LHCN-M2 (cell line): ENCODE results near the gene TULP4. TPM values are rescaled to one million over a fixed set of nuclear protein-coding genes. Genes with fewer than 3 reads are reported as not detected.
A peak's percentile ranks its signal among the peaks of the same experiment; 100 is the strongest.

Source experiments
- DNase-seq: peaks from one replicate; pipeline ENCODE4 v3.0.0-alpha.2; 2012; ENCODE audit warnings: low read depth
- total RNA-seq: library from RNA; depleted of rRNA; stranded (reverse); fragments of >200 nt; gene quantifications from 2 replicates; pipeline ENCODE4 v1.2.3, GENCODE V29; 2014

TULP4 gene
- total RNA-seq, 1 experiment from 2014 or later, result 95.8 TPM

- DNase-seq, result no peak
Observed at GRCh38 chr6:158415666-158416065, 103.4 kb downstream of the TULP4 start.

GRCh38 chr6:158416883-158417759 is 104.9 kb downstream of the TULP4 start:
- DNase-seq, result peak; percentile 23

GRCh38 chr6:158417760-158418098 is 105.5 kb downstream of the TULP4 start:
- peak; percentile 78 for DNase-seq

- no peak for DNase-seq
Observed at GRCh38 chr6:158418501-158418900, 106.2 kb downstream of the TULP4 start.

GRCh38 chr6:158419339-158419909 is 107.2 kb downstream of the TULP4 start:
- DNase-seq, result no peak

GRCh38 chr6:158421381-158421780 is 109.1 kb downstream of the TULP4 start:
- no peak for DNase-seq

- DNase-seq, result no peak
Observed at GRCh38 chr6:158422629-158423238, 110.5 kb downstream of the TULP4 start.

GRCh38 chr6:158431036-158431435 is 118.8 kb downstream of the TULP4 start:
- DNase-seq, result no peak

- DNase-seq, result no peak
Observed at GRCh38 chr6:158431560-158431959, 119.3 kb downstream of the TULP4 start.

GRCh38 chr6:158437571-158437970 is 125.3 kb downstream of the TULP4 start:
- no peak for DNase-seq

- DNase-seq, result no peak
Observed at GRCh38 chr6:158438226-158438625, 126.0 kb downstream of the TULP4 start.

GRCh38 chr6:158439255-158439654 is 127.0 kb downstream of the TULP4 start:
- no peak for DNase-seq

- no peak for DNase-seq
Observed at GRCh38 chr6:158441716-158442215, 129.5 kb downstream of the TULP4 start.

GRCh38 chr6:158442306-158442705 is 130.0 kb downstream of the TULP4 start:
- no peak for DNase-seq

- DNase-seq, result peak; percentile 4
Observed at GRCh38 chr6:158445426-158446085, 133.3 kb downstream of the TULP4 start.

- no peak for DNase-seq
Observed at GRCh38 chr6:158448856-158449255, 136.6 kb downstream of the TULP4 start.

- DNase-seq, result no peak
Observed at GRCh38 chr6:158452191-158452590, 139.9 kb downstream of the TULP4 start.

- no peak for DNase-seq
Observed at GRCh38 chr6:158457131-158457530, 144.9 kb downstream of the TULP4 start.

GRCh38 chr6:158457616-158458278 is 145.5 kb downstream of the TULP4 start:
- no peak for DNase-seq

GRCh38 chr6:158459726-158460125 is 147.5 kb downstream of the TULP4 start:
- DNase-seq, result no peak

- peak; percentile 73 for DNase-seq
Observed at GRCh38 chr6:158460602-158461169, 148.4 kb downstream of the TULP4 start.
